ENCODE data around the gene SOCS4.
A peak's percentile ranks its signal among the peaks of the same experiment; 100 is the strongest.

SOCS4 gene

GRCh38 chr14:55094292-55095157, 67.5 kb downstream of the SOCS4 start:
- no peak for TF ChIP-seq EGR1 (IDR thresholded peaks at IDR 0.05)
- no peak for TF ChIP-seq TEAD4 (IDR thresholded peaks at IDR 0.05)
- no peak for TF ChIP-seq NFIC (IDR thresholded peaks at IDR 0.05)
- TF ChIP-seq TCF12 (IDR thresholded peaks at IDR 0.05; ENCODE audit: low read depth) = no peak
- no peak for TF ChIP-seq YY1 (IDR thresholded peaks at IDR 0.05; ENCODE audit: low read depth)
- TF ChIP-seq CREB1 (IDR thresholded peaks at IDR 0.05; ENCODE audit: low read depth) = no peak
- no peak for TF ChIP-seq TAF1 (IDR thresholded peaks at IDR 0.05; ENCODE audit: low read depth)
- no peak for TF ChIP-seq EP300 (IDR thresholded peaks at IDR 0.05; ENCODE audit: borderline replicate concordance)
- no peak for TF ChIP-seq USF1 (IDR thresholded peaks at IDR 0.05)
- TF ChIP-seq RAD21 (IDR thresholded peaks at IDR 0.05; ENCODE audit: low read depth) = no peak
- no peak for TF ChIP-seq ZBTB7A (IDR thresholded peaks at IDR 0.05; ENCODE audit: low read depth)
- TF ChIP-seq, protein P1, sequence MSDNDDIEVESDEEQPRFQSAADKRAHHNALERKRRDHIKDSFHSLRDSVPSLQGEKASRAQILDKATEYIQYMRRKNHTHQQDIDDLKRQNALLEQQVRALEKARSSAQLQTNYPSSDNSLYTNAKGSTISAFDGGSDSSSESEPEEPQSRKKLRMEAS (IDR thresholded peaks at IDR 0.05) = no peak
- TF ChIP-seq, protein P2, sequence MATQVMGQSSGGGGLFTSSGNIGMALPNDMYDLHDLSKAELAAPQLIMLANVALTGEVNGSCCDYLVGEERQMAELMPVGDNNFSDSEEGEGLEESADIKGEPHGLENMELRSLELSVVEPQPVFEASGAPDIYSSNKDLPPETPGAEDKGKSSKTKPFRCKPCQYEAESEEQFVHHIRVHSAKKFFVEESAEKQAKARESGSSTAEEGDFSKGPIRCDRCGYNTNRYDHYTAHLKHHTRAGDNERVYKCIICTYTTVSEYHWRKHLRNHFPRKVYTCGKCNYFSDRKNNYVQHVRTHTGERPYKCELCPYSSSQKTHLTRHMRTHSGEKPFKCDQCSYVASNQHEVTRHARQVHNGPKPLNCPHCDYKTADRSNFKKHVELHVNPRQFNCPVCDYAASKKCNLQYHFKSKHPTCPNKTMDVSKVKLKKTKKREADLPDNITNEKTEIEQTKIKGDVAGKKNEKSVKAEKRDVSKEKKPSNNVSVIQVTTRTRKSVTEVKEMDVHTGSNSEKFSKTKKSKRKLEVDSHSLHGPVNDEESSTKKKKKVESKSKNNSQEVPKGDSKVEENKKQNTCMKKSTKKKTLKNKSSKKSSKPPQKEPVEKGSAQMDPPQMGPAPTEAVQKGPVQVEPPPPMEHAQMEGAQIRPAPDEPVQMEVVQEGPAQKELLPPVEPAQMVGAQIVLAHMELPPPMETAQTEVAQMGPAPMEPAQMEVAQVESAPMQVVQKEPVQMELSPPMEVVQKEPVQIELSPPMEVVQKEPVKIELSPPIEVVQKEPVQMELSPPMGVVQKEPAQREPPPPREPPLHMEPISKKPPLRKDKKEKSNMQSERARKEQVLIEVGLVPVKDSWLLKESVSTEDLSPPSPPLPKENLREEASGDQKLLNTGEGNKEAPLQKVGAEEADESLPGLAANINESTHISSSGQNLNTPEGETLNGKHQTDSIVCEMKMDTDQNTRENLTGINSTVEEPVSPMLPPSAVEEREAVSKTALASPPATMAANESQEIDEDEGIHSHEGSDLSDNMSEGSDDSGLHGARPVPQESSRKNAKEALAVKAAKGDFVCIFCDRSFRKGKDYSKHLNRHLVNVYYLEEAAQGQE (IDR thresholded peaks at IDR 0.05; ENCODE audit: low read depth) = no peak
- no peak for TF ChIP-seq CEBPB (IDR thresholded peaks at IDR 0.05)
- TF ChIP-seq FOXM1 (IDR thresholded peaks at IDR 0.05; ENCODE audit: borderline replicate concordance, low read depth) = no peak

- TF ChIP-seq YY1 (IDR thresholded peaks at IDR 0.05; ENCODE audit: low read depth) (no peak), USF1 (IDR thresholded peaks at IDR 0.05) (0 out of 2 replicates have a peak, but pooled peaks have one; percentile 21)
These were observed 71.0 kb downstream of the SOCS4 start for GRCh38 chr14:55097881-55098560.

GRCh38 chr14:55098561-55098898, 71.5 kb downstream of the SOCS4 start:
- TF ChIP-seq, protein P2 (IDR thresholded peaks at IDR 0.05; ENCODE audit: low read depth) = no peak
- TF ChIP-seq YY1 (IDR thresholded peaks at IDR 0.05; ENCODE audit: low read depth) = no peak
- TF ChIP-seq EGR1 (IDR thresholded peaks at IDR 0.05) = no peak

Measured in Ishikawa (cell line).